GM10248 (cell line): ENCODE results near the gene ZBTB8A.
"Not testable (repeated sequence)": the region's sequence is repeated elsewhere in the genome, so short reads cannot be mapped to it uniquely, and the experiment has no call there.

Experiments
- CTCF ChIA-PET: fragments of 300-600 bp; sonication (Branson Sonifier 250); formaldehyde crosslinking; extraction: SDS; loops from one replicate; lab custom pipeline; 2021; ENCODE audit warnings: antibody characterized with exemption; lab: Yijun Ruan, JAX
- POLR2A ChIA-PET: fragments of 350-650 bp; sonication (Branson Sonifier 250); formaldehyde crosslinking; extraction: SDS; loops from one replicate; lab custom pipeline; 2020; ENCODE audit warnings: antibody characterized with exemption; lab: Yijun Ruan, JAX
- DNase-seq: peaks from one replicate; pipeline ENCODE4 v3.0.0; 2012; ENCODE audit errors: extremely low spot score
- TF ChIP-seq, protein P1 (sequence below): IDR thresholded peaks from 2 replicates; pipeline ENCODE4 v1.5.1; 2012; ENCODE audit warnings: mild to moderate bottlenecking, low read depth; ENCODE audit errors: extremely low read depth, missing control alignments, control extremely low read depth

ZBTB8A gene

DNA sequence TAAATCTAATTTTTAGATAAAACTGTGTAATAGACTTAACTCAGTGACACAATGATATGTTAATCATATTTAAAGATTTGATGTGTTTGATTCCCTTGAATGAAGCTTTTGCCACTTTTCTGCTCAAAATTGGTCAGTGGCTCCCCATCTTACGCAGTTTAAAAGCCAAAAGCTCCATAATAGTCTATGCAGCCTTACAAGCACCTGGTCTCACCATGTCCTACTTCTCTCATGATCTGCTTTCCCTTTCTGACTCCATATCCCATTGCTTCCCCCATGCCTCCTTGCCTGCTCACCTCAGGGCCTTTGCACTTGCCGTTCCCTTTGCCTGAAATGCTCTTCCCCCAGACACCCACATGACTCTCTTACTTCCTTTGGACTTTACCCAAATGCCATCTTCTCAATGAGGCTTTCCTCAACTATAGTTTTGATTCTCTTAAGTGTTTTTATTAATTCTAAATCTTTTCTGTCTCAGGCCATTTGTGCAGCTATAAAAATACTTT lies 1.9 kb downstream of the ZBTB8A start:
- POLR2A ChIA-PET = no interaction called here
- CTCF ChIA-PET = interaction anchor here (1.4 kb wide), 2 partner anchors 21 to 23 kb away, joined by 3 to 6 read pairs; no protein-coding TSS in a partner anchor
- no peak for DNase-seq
- TF ChIP-seq, protein P1, sequence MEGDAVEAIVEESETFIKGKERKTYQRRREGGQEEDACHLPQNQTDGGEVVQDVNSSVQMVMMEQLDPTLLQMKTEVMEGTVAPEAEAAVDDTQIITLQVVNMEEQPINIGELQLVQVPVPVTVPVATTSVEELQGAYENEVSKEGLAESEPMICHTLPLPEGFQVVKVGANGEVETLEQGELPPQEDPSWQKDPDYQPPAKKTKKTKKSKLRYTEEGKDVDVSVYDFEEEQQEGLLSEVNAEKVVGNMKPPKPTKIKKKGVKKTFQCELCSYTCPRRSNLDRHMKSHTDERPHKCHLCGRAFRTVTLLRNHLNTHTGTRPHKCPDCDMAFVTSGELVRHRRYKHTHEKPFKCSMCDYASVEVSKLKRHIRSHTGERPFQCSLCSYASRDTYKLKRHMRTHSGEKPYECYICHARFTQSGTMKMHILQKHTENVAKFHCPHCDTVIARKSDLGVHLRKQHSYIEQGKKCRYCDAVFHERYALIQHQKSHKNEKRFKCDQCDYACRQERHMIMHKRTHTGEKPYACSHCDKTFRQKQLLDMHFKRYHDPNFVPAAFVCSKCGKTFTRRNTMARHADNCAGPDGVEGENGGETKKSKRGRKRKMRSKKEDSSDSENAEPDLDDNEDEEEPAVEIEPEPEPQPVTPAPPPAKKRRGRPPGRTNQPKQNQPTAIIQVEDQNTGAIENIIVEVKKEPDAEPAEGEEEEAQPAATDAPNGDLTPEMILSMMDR = no peak

DNA sequence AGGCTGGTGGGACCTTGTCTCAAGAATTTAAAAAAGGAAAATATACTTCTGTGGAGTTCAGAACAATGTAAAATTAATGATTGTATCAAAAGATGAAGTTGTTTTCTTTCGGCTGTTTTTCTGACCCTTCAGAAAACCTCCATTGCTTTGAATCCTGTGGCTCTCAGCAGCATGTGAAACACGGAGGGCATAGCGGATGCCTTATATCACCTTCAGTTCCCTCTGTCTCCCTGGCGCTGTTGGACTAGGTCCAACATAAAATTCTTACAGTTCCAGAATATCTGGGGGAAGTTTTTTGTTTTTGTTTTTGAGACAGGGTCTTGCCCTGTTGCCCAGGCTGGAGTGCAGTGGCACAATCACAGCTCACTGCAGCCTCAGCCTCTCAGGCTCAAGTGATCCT lies 7.4 kb downstream of the ZBTB8A start:
- POLR2A ChIA-PET = no interaction called here
- CTCF ChIA-PET = no interaction called here
- TF ChIP-seq, protein P1 = no peak

GRCh38 chr1:32549616-32550015 lies 10.4 kb downstream of the ZBTB8A start:
- TF ChIP-seq, protein P1 = no peak
- no peak for DNase-seq
- CTCF ChIA-PET = no interaction called here
- POLR2A ChIA-PET = no interaction called here

More for the DNA sequence above, 7.4 kb downstream of the ZBTB8A start:
- DNase-seq = no peak

- TF ChIP-seq, protein P1 = no peak
- no peak for DNase-seq
- ChIA-PET CTCF (no interaction called here), POLR2A (no interaction called here)
Measured at GRCh38 chr1:32554288-32554687, 15.1 kb downstream of the ZBTB8A start.

DNA sequence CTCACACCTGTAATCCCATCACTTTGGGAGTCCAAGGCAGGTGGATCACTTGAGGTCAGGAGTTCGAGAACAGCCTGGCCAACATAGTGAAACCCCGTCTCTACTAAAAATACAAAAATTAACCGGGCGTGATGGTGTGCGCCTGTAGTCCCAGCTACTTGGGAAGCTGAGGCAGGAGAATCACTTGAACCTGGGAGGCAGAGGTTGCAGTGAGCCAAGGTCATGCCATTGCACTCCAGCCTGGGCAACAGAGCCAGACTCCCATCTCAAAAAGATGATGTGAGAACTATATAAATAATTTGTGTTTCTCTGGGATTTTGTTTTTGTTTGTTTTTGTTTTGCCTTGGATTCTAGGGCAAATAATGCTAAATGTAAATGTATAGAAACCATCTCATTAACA lies 17.8 kb downstream of the ZBTB8A start:
- DNase-seq, POLR2A ChIA-PET, CTCF ChIA-PET: not testable (repeated sequence)

- TF ChIP-seq, protein P1 = no peak
- DNase-seq = no peak
- POLR2A ChIA-PET = no interaction called here
- CTCF ChIA-PET = no interaction called here
Measured at GRCh38 chr1:32557812-32558211, 18.6 kb downstream of the ZBTB8A start.

DNA sequence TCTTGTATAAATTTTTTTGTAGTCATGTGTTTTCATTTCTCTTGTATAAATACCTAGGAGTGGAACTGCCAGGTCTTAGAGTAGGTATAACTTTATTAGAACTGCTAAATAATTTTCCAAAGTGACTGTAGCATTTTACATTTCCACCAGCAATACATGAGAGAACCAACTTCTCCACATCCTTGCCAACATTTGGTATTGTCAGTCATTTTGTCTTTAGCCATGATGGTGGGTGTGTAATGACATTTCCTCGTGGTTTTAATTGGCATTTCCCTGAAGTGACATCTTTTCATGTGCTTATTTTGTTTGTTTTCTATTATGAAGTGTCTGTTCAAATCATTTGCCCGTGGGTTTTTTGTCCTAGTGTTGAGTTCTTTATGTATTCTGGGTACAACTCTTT lies 29.7 kb downstream of the ZBTB8A start:
- TF ChIP-seq, protein P1 = no peak
- no peak for DNase-seq
- POLR2A ChIA-PET = no interaction called here
- CTCF ChIA-PET = no interaction called here
